ENCODE data around the gene CTNNA1.

- TF ChIP-seq CTCF (IDR thresholded peaks at IDR 0.05) (no peak), POLR2A (IDR thresholded peaks at IDR 0.05) (no peak)
Measured at GRCh38 chr5:138711087-138711486, 42.1 kb upstream of the CTNNA1 start.
